ENCODE results near the gene ROPN1L.
A peak's percentile ranks its signal among the peaks of the same experiment; 100 is the strongest.

Gene ROPN1L

DNA sequence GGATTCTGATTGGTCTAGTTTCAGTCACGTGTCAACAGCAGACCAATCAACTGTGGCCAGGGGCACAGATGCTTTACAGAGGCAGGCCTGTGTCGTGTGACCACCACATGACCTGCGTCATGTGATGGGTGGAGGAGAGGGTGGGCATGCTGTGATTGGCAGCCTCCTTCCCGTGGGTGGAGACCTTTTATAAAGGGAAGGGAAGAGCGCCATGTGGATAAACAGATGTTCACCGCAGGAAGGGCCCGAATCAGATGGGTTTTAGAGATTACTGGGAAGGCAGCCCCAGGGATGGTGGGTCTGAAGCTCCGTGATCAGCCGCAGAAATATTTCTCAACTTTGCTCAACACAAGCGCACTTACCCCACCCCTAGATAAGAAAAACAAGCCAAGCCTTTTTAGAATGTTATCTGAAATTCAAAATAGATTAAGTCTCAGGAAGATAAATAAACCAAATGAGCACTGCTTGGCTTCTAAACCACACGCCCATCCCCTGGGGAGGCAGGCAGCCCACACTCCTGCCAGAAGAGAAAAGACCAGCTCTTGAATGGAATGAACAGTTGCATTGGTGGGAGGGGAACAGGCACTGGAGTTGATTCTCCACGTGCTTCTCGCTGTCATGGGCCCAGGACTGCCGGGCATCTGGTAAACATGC lies 43.6 kb downstream of the ROPN1L start:
- H3K23ac ChIP-seq (ENCODE audit: low read length), result no peak overlapping the region
- no peaks in the 10 kb centered on the region for H3K36me3 ChIP-seq (ENCODE audit: control insufficient read depth in 1 of 2, insufficient read depth in 2 of 2, low read length in 2 of 2)
- no peak overlapping the region for H2BK12ac ChIP-seq (ENCODE audit: low read length)
- H3K4me3 ChIP-seq (ENCODE audit: low read depth, low read length), result no peak overlapping the region
- H3K4me1 ChIP-seq (ENCODE audit: control insufficient read depth in 1 of 2, insufficient read depth in 2 of 2, low read length in 2 of 2), result peaks cover 10% of the 10 kb centered on the region in 2 experiments
- DNase-seq, result peak in 1 of 2 donors; percentile 3
- WGBS (ENCODE audit: extremely low coverage, insufficient coverage, insufficient read length), result no CpG with 5 or more reads among the region's 14 CpGs
- H3K4ac ChIP-seq (ENCODE audit: low read depth, low read length), result no peak overlapping the region
- H2BK5ac ChIP-seq (ENCODE audit: low read depth, low read length, poor library complexity), result no peak overlapping the region
- no peak overlapping the region for H3K9ac ChIP-seq (ENCODE audit: low read length)
- no peak overlapping the region for H3K4me2 ChIP-seq (ENCODE audit: low read length)
- H2AFZ ChIP-seq (ENCODE audit: insufficient read depth, low read length, poor library complexity), result no peak overlapping the region
- H4K91ac ChIP-seq (ENCODE audit: low read depth, low read length), result no peak overlapping the region
- H3K79me1 ChIP-seq (ENCODE audit: low read length), result peaks cover 2% of the 10 kb centered on the region
- H3K27ac ChIP-seq (ENCODE audit: low read depth, low read length), result no peak overlapping the region
- H4K8ac ChIP-seq (ENCODE audit: low read depth, low read length), result no peak overlapping the region
- H3K18ac ChIP-seq (ENCODE audit: low read length), result no peak overlapping the region
- H3K14ac ChIP-seq (ENCODE audit: low read length), result no peak overlapping the region
- no peak overlapping the region for H4K12ac ChIP-seq (ENCODE audit: low read depth, low read length)
- H2BK120ac ChIP-seq (ENCODE audit: insufficient read depth, low read length, poor library complexity), result no peak overlapping the region
- no peaks in the 10 kb centered on the region for H3K79me2 ChIP-seq (ENCODE audit: control insufficient read depth, insufficient read depth, low read length, poor library complexity)
- no peak overlapping the region for H2AK5ac ChIP-seq (ENCODE audit: low read length)
- H3K9me3 ChIP-seq (ENCODE audit: insufficient read depth, low read depth, low read length), result peaks cover 5% of the 10 kb centered on the region
- no peaks in the 10 kb centered on the region for H3K27me3 ChIP-seq (ENCODE audit: insufficient read depth, low read length)

GRCh38 chr5:10485897-10486296 lies 44.2 kb downstream of the ROPN1L start:
- H2BK120ac ChIP-seq (ENCODE audit: insufficient read depth, low read length, poor library complexity), result no peak overlapping the region
- peaks cover 5 to 6% of the 10 kb centered on the region in 2 experiments for H3K4me1 ChIP-seq (ENCODE audit: control insufficient read depth in 1 of 2, insufficient read depth in 2 of 2, low read length in 2 of 2)
- H3K79me1 ChIP-seq (ENCODE audit: low read length), result peaks cover 2% of the 10 kb centered on the region
- no peak overlapping the region for H3K4me3 ChIP-seq (ENCODE audit: low read depth, low read length)
- H3K27ac ChIP-seq (ENCODE audit: low read depth, low read length), result no peak overlapping the region
- H3K18ac ChIP-seq (ENCODE audit: low read length), result no peak overlapping the region
- no peaks in the 10 kb centered on the region for H3K79me2 ChIP-seq (ENCODE audit: control insufficient read depth, insufficient read depth, low read length, poor library complexity)
- no peak for DNase-seq
- no peak overlapping the region for H3K14ac ChIP-seq (ENCODE audit: low read length)
- no peak overlapping the region for H4K91ac ChIP-seq (ENCODE audit: low read depth, low read length)
- H3K9ac ChIP-seq (ENCODE audit: low read length), result no peak overlapping the region
- peaks cover 5% of the 10 kb centered on the region for H3K9me3 ChIP-seq (ENCODE audit: insufficient read depth, low read depth, low read length)
- no peak overlapping the region for H3K23ac ChIP-seq (ENCODE audit: low read length)
- no peaks in the 10 kb centered on the region for H3K27me3 ChIP-seq (ENCODE audit: insufficient read depth, low read length)
- no peak overlapping the region for H2AFZ ChIP-seq (ENCODE audit: insufficient read depth, low read length, poor library complexity)
- WGBS (ENCODE audit: extremely low coverage, insufficient coverage, insufficient read length), result no CpG with 5 or more reads among the region's 10 CpGs
- H4K12ac ChIP-seq (ENCODE audit: low read depth, low read length), result no peak overlapping the region
- H3K4me2 ChIP-seq (ENCODE audit: low read length), result no peak overlapping the region
- no peaks in the 10 kb centered on the region for H3K36me3 ChIP-seq (ENCODE audit: control insufficient read depth in 1 of 2, insufficient read depth in 2 of 2, low read length in 2 of 2)
- no peak overlapping the region for H4K8ac ChIP-seq (ENCODE audit: low read depth, low read length)
- no peak overlapping the region for H2BK12ac ChIP-seq (ENCODE audit: low read length)
- no peak overlapping the region for H2AK5ac ChIP-seq (ENCODE audit: low read length)
- no peak overlapping the region for H3K4ac ChIP-seq (ENCODE audit: low read depth, low read length)
- no peak overlapping the region for H2BK5ac ChIP-seq (ENCODE audit: low read depth, low read length, poor library complexity)

DNA sequence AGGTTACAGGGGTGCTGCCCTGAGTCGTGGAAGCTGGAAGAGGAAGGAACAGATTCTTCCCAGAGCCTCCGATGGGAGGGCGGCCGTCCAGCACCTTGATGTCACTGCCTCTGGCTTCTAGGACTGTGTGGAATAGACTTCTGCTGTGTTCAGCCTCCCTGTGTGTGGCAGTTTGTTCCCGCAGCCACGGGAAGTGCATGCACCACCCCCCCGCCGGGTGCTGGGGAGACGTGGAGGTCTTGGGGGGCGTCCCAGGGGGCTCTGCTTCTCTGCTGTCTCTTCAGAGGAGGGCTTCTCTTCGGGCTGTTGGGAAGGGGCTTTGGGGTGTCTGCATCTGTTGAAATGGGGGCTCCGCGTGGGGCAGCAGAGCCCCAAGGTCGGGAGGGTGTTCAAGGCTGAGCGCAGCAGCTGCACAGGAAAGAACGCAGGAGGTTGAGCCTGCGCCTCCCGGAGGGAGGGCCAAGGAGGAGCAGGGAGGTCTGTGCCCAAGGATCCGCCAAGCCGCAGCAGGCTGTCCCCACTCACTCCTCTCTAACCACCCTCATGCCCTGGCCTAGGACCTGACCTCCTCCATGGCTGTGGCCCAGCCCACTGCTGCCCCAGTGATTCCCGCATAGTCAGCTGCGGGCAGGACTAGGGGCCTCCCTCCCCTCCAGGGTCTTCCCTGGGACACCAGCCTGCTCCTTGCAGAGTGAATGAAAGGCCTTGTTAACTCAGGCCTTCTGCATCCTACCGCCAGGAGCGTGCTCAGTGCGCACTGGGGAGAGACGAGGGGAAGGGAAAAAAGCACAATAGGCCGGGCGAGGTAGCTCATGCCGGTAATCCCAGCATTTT lies 45.0 kb downstream of the ROPN1L start:
- Histone ChIP-seq H3K79me1 (ENCODE audit: low read length) (peaks cover 2% of the 10 kb centered on the region), H2AFZ (ENCODE audit: insufficient read depth, low read length, poor library complexity) (no peak overlapping the region), H3K14ac (ENCODE audit: low read length) (peak overlapping the region; percentile 22), H3K23ac (ENCODE audit: low read length) (no peak overlapping the region), H3K36me3 (ENCODE audit: control insufficient read depth in 1 of 2, insufficient read depth in 2 of 2, low read length in 2 of 2) (no peaks in the 10 kb centered on the region), H4K8ac (ENCODE audit: low read depth, low read length) (no peak overlapping the region), H3K27me3 (ENCODE audit: insufficient read depth, low read length) (no peaks in the 10 kb centered on the region), H3K4me3 (ENCODE audit: low read depth, low read length) (no peak overlapping the region), H2BK120ac (ENCODE audit: insufficient read depth, low read length, poor library complexity) (no peak overlapping the region), H2BK5ac (ENCODE audit: low read depth, low read length, poor library complexity) (no peak overlapping the region), H3K18ac (ENCODE audit: low read length) (no peak overlapping the region), H3K27ac (ENCODE audit: low read depth, low read length) (no peak overlapping the region), H2AK5ac (ENCODE audit: low read length) (no peak overlapping the region), H3K4me2 (ENCODE audit: low read length) (no peak overlapping the region), H3K4ac (ENCODE audit: low read depth, low read length) (no peak overlapping the region), H3K9ac (ENCODE audit: low read length) (no peak overlapping the region), H3K4me1 (ENCODE audit: control insufficient read depth in 1 of 2, insufficient read depth in 2 of 2, low read length in 2 of 2) (no peaks in the 10 kb centered on the region), H3K79me2 (ENCODE audit: control insufficient read depth, insufficient read depth, low read length, poor library complexity) (no peaks in the 10 kb centered on the region), H4K12ac (ENCODE audit: low read depth, low read length) (no peak overlapping the region), H4K91ac (ENCODE audit: low read depth, low read length) (no peak overlapping the region), H2BK12ac (ENCODE audit: low read length) (no peak overlapping the region), H3K9me3 (ENCODE audit: insufficient read depth, low read depth, low read length) (peaks cover 1% of the 10 kb centered on the region)
- no peak for DNase-seq
- WGBS (ENCODE audit: extremely low coverage, insufficient coverage, insufficient read length), result no CpG with 5 or more reads among the region's 29 CpGs

DNA sequence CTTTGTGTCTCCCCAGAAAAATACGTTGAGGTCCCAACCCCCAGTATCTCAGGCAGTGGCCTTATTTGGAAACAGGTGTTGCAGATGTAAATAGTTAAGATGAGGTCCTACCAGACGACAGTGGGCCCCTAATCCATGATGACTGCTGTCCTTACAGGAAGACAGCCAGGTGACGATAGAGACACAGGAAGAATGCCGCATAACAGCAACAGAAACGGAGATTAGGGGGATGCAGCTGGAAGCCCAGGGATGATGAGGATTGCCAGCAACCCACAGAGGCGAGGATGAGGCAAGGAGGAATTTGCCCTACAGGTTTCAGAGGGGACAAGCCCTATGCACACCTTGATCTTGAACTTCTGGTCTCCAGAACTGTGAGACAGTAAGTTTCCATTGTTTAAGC lies 46.5 kb downstream of the ROPN1L start:
- no peaks in the 10 kb centered on the region for H3K79me2 ChIP-seq (ENCODE audit: control insufficient read depth, insufficient read depth, low read length, poor library complexity)
- H3K9ac ChIP-seq (ENCODE audit: low read length), result no peak overlapping the region
- H4K8ac ChIP-seq (ENCODE audit: low read depth, low read length), result no peak overlapping the region
- no peak overlapping the region for H3K23ac ChIP-seq (ENCODE audit: low read length)
- peaks cover 2% of the 10 kb centered on the region for H3K79me1 ChIP-seq (ENCODE audit: low read length)
- no peaks in the 10 kb centered on the region for H3K4me1 ChIP-seq (ENCODE audit: control insufficient read depth in 1 of 2, insufficient read depth in 2 of 2, low read length in 2 of 2)
- no peak overlapping the region for H4K12ac ChIP-seq (ENCODE audit: low read depth, low read length)
- DNase-seq, result no peak
- no peak overlapping the region for H2AFZ ChIP-seq (ENCODE audit: insufficient read depth, low read length, poor library complexity)
- no peak overlapping the region for H3K4me3 ChIP-seq (ENCODE audit: low read depth, low read length)
- H3K9me3 ChIP-seq (ENCODE audit: insufficient read depth, low read depth, low read length), result peaks cover 6% of the 10 kb centered on the region
- no peak overlapping the region for H2BK120ac ChIP-seq (ENCODE audit: insufficient read depth, low read length, poor library complexity)
- H3K18ac ChIP-seq (ENCODE audit: low read length), result no peak overlapping the region
- no peaks in the 10 kb centered on the region for H3K27me3 ChIP-seq (ENCODE audit: insufficient read depth, low read length)
- H2BK12ac ChIP-seq (ENCODE audit: low read length), result no peak overlapping the region
- no peak overlapping the region for H3K4ac ChIP-seq (ENCODE audit: low read depth, low read length)
- no peak overlapping the region for H2AK5ac ChIP-seq (ENCODE audit: low read length)
- no peak overlapping the region for H2BK5ac ChIP-seq (ENCODE audit: low read depth, low read length, poor library complexity)
- WGBS (ENCODE audit: extremely low coverage, insufficient coverage, insufficient read length), result no CpG with 5 or more reads among the region's 6 CpGs
- H3K4me2 ChIP-seq (ENCODE audit: low read length), result no peak overlapping the region
- H3K27ac ChIP-seq (ENCODE audit: low read depth, low read length), result no peak overlapping the region
- no peak overlapping the region for H4K91ac ChIP-seq (ENCODE audit: low read depth, low read length)
- H3K14ac ChIP-seq (ENCODE audit: low read length), result no peak overlapping the region
- H3K36me3 ChIP-seq (ENCODE audit: control insufficient read depth in 1 of 2, insufficient read depth in 2 of 2, low read length in 2 of 2), result no peaks in the 10 kb centered on the region
